ENCODE results near the gene FAM193B. TPM values are rescaled to one million over a fixed set of nuclear protein-coding genes. Genes with fewer than 3 reads are reported as not detected.

FAM193B gene
- total RNA-seq, 4 donors from 2014 or later, result 77.1 to 205 (median 177) TPM

DNA sequence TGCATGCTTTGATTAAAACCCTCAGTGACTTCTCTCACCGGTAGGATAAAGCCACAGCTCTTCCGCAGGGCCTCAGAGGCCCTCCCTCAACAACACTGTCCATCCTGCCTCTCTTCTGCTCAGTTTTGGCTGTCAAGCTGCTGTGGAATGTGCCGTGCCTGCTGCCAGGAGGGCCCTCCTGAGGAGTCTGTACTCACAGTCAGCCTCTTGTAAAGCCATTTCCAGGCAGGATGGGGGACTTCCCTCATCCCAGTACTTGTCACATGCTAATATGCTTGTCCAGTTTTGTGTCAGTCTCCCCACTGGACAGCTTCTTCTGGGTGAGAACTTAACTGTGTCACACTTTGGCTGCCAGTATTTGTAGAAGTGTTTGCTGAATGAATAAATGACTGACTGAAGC, 23.7 kb downstream of the FAM193B start:
- Histone ChIP-seq H3K4me3 (no peak overlapping the region), H3K4me1 (no peaks in the 10 kb centered on the region), H3K27ac (no peak overlapping the region), H3K36me3 (peaks cover 0 to 88% (median 0%) of the 10 kb centered on the region in 3 donors), H3K9me3 (no peaks in the 10 kb centered on the region), H3K27me3 (no peaks in the 10 kb centered on the region)
- DNase-seq, result no peak
- TF ChIP-seq, protein P1, sequence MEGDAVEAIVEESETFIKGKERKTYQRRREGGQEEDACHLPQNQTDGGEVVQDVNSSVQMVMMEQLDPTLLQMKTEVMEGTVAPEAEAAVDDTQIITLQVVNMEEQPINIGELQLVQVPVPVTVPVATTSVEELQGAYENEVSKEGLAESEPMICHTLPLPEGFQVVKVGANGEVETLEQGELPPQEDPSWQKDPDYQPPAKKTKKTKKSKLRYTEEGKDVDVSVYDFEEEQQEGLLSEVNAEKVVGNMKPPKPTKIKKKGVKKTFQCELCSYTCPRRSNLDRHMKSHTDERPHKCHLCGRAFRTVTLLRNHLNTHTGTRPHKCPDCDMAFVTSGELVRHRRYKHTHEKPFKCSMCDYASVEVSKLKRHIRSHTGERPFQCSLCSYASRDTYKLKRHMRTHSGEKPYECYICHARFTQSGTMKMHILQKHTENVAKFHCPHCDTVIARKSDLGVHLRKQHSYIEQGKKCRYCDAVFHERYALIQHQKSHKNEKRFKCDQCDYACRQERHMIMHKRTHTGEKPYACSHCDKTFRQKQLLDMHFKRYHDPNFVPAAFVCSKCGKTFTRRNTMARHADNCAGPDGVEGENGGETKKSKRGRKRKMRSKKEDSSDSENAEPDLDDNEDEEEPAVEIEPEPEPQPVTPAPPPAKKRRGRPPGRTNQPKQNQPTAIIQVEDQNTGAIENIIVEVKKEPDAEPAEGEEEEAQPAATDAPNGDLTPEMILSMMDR (IDR thresholded peaks at IDR 0.05), result no peak
- TF ChIP-seq POLR2A (IDR thresholded peaks at IDR 0.05), result no peak

DNA sequence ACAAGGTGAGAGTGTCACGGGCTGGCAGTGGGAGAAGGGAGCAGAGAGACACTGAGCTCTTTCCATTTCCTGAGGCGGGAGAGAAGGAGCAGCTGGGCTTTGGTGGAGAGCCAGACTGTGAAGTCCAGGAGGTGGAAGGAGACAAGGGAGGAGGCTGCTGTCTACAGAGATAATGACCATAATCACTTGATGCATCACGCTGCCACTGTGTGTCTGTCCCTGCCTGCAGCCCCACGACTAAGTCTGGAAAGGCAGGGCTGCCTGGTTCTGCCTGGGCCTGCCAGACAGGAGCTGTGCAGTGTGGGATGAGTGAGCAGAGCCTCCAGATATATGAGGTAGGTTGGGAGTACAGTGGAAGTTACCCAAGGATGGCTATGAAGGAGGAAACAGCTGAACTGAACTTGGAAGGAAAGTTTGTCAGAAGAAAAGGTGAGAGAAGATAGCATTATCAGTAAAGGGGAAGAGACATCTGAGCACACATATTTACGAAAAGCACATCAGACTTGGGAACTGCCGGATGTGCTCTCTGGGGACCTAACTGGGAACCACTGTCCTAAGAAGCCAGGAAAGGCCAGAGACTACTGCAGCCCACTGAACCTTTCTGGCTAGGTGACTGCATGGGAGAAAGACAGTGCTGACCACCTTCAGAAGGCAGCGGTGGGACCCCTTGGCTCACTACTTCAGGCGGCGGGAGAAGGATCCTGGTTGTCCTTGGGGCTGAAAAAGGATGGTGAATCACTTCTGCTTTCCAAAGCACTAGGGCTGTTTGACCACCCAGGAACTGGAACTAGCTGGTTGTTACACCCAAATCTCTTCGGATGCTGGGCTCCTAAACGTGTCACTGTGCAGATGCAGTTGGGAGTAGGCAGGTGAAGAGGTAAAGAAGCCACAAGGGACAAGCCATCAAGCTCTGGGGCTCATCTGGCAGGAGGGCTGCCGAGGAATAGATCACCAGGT, 24.8 kb downstream of the FAM193B start:
- no peaks in the 10 kb centered on the region for H3K27me3 ChIP-seq
- H3K9me3 ChIP-seq, result no peaks in the 10 kb centered on the region
- no peaks in the 10 kb centered on the region for H3K4me1 ChIP-seq
- DNase-seq, result no peak
- H3K4me3 ChIP-seq, result no peak overlapping the region
- TF ChIP-seq, protein P1 (IDR thresholded peaks at IDR 0.05), result no peak
- TF ChIP-seq POLR2A (IDR thresholded peaks at IDR 0.05), result no peak
- H3K36me3 ChIP-seq, result peaks cover 0 to 89% (median 0%) of the 10 kb centered on the region in 3 donors
- no peak overlapping the region for H3K27ac ChIP-seq

DNA sequence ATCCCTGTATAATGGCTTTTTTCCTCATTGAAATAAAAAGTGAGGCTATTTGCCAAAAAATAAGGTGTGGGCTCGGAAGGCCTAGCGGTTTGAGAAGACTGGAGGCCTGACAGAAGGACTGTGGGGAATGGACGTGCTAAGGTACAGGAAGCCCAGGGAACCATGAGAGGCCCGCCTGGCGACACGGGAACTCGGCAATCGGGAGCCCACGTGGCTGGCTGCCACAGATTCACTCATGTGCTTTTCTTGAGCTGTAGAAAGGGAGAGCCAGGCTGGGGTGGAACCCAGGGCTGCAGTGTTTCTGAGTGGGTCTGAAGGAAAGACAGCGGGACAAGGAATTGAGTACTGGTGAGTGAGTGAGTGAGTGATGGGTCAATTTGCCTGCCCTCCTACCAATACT, 25.7 kb downstream of the FAM193B start:
- H3K27me3 ChIP-seq, result no peaks in the 10 kb centered on the region
- DNase-seq, result no peak
- H3K36me3 ChIP-seq, result peaks cover 0 to 91% (median 0%) of the 10 kb centered on the region in 3 donors
- no peak overlapping the region for H3K4me3 ChIP-seq
- no peaks in the 10 kb centered on the region for H3K9me3 ChIP-seq
- no peaks in the 10 kb centered on the region for H3K4me1 ChIP-seq
- H3K27ac ChIP-seq, result no peak overlapping the region
- TF ChIP-seq, protein P1 (IDR thresholded peaks at IDR 0.05), result no peak
- TF ChIP-seq POLR2A (IDR thresholded peaks at IDR 0.05), result no peak

DNA sequence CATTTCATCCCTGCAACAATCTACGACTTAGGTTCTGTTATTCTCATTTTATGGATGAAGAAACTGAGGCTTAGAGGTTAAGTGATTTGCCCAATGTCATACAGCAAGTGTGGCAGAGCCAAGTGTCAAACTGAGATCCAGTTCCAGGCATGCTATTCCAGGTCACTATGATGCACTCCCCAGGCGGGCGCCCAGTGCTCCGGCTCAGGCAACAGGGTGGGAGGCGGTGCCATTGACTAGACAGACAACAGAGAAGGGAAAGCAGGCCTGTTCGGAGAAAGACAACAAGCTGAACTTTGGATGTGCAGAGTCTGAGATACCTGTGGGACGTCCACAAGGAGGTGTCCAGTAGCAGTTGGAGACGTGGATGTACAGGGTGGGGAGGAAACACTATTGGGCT, 26.8 kb downstream of the FAM193B start:
- Histone ChIP-seq H3K4me3 (no peak overlapping the region), H3K27me3 (no peaks in the 10 kb centered on the region), H3K36me3 (peaks cover 0 to 90% (median 0%) of the 10 kb centered on the region in 3 donors), H3K27ac (no peak overlapping the region), H3K4me1 (no peaks in the 10 kb centered on the region), H3K9me3 (no peaks in the 10 kb centered on the region)
- no peak for DNase-seq
- no peak for TF ChIP-seq POLR2A (IDR thresholded peaks at IDR 0.05)
- TF ChIP-seq, protein P1 (IDR thresholded peaks at IDR 0.05), result no peak

DNA sequence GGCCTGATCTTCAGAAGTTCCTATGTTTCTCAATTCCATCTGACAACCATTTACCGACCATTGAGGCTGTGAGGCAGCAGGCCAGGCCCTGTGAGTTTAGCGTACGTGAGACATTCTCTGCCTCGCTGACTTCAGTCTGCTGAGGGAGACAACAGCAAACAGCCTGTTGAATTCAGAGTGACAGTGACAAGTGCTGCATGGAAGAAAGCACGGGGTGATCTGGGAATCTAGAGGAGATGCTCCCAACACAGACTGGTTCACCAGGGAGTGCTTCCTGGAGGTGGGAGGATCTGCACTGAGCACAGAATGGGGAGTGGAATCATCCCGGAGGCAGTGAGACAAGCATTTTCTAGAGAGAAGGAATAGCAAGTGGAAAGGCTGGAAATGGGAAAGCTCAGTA, 27.6 kb downstream of the FAM193B start:
- H3K36me3 ChIP-seq, result peaks cover 0 to 86% (median 0%) of the 10 kb centered on the region in 3 donors
- no peaks in the 10 kb centered on the region for H3K27me3 ChIP-seq
- H3K4me1 ChIP-seq, result no peaks in the 10 kb centered on the region
- no peaks in the 10 kb centered on the region for H3K9me3 ChIP-seq
- TF ChIP-seq, protein P1 (IDR thresholded peaks at IDR 0.05), result no peak
- TF ChIP-seq POLR2A (IDR thresholded peaks at IDR 0.05), result no peak
- no peak overlapping the region for H3K4me3 ChIP-seq
- no peak overlapping the region for H3K27ac ChIP-seq
- DNase-seq, result no peak

Measured in Peyer's patch (tissue), 4 donors.